Measurements from ENCODE around the gene ST7.

ST7 gene

GRCh38 chr7:117272017-117272759, 318.9 kb downstream of the ST7 start:
- no peak overlapping the region for H3K4me3 ChIP-seq (ENCODE audit: low read length)
- DNase-seq (ENCODE audit: low read depth) = no peak
- TF ChIP-seq CTCF (IDR thresholded peaks at IDR 0.05; ENCODE audit: insufficient read depth, low read depth, low read length, missing control alignments) = no peak

- H3K4me3 ChIP-seq (ENCODE audit: low read length) = no peak overlapping the region
- no peak for DNase-seq (ENCODE audit: low read depth)
- TF ChIP-seq CTCF (IDR thresholded peaks at IDR 0.05; ENCODE audit: insufficient read depth, low read depth, low read length, missing control alignments) = no peak
Measured at GRCh38 chr7:117273325-117273724, 320.0 kb downstream of the ST7 start.

GRCh38 chr7:117273814-117274225, 320.5 kb downstream of the ST7 start:
- TF ChIP-seq CTCF (IDR thresholded peaks at IDR 0.05; ENCODE audit: insufficient read depth, low read depth, low read length, missing control alignments) = no peak
- no peak overlapping the region for H3K4me3 ChIP-seq (ENCODE audit: low read length)
- DNase-seq (ENCODE audit: low read depth) = peak; percentile 95

- no peak for DNase-seq (ENCODE audit: low read depth)
- H3K4me3 ChIP-seq (ENCODE audit: low read length) = no peak overlapping the region
- TF ChIP-seq CTCF (IDR thresholded peaks at IDR 0.05; ENCODE audit: insufficient read depth, low read depth, low read length, missing control alignments) = no peak
Measured at GRCh38 chr7:117274951-117275350, 321.6 kb downstream of the ST7 start.

GRCh38 chr7:117277576-117277975, 324.3 kb downstream of the ST7 start:
- no peak overlapping the region for H3K4me3 ChIP-seq (ENCODE audit: low read length)
- DNase-seq (ENCODE audit: low read depth) = no peak
- no peak for TF ChIP-seq CTCF (IDR thresholded peaks at IDR 0.05; ENCODE audit: insufficient read depth, low read depth, low read length, missing control alignments)

- TF ChIP-seq CTCF (IDR thresholded peaks at IDR 0.05; ENCODE audit: insufficient read depth, low read depth, low read length, missing control alignments) = no peak
- no peak overlapping the region for H3K4me3 ChIP-seq (ENCODE audit: low read length)
- no peak for DNase-seq (ENCODE audit: low read depth)
Measured at GRCh38 chr7:117278040-117278439, 324.7 kb downstream of the ST7 start.

GRCh38 chr7:117279203-117279602, 325.9 kb downstream of the ST7 start:
- H3K4me3 ChIP-seq (ENCODE audit: low read length) = no peak overlapping the region
- TF ChIP-seq CTCF (IDR thresholded peaks at IDR 0.05; ENCODE audit: insufficient read depth, low read depth, low read length, missing control alignments) = no peak
- no peak for DNase-seq (ENCODE audit: low read depth)

Data from epithelial cell of esophagus (primary cell).